ENCODE results near the gene CARD10. TPM values are rescaled to one million over a fixed set of nuclear protein-coding genes. Genes with fewer than 3 reads are reported as not detected.

Gene CARD10
- total RNA-seq (ENCODE audit: unreplicated experiment): 2.7 TPM
- long read RNA-seq, partial matches to known transcripts: 0 of 1 reads
- long read RNA-seq, other reads (novel, unspliced or antisense): 0 of 1 reads

- Mint-ChIP-seq H3K4me1 (ENCODE audit: low read depth, unreplicated experiment) (peaks cover 2% of the 10 kb centered on the region), H3K27ac (ENCODE audit: unreplicated experiment) (no peak within 1 kb of the TSS), H3K27me3 (ENCODE audit: unreplicated experiment) (peaks cover 17% of the 10 kb centered on the region), H3K9me3 (ENCODE audit: unreplicated experiment) (peaks cover 10% of the 10 kb centered on the region), H3K36me3 (ENCODE audit: unreplicated experiment) (no peaks in the 10 kb centered on the region), H3K4me3 (ENCODE audit: unreplicated experiment) (peak within 1 kb of the TSS; percentile 87)
- DNase-seq: no peak
- no peak for TF ChIP-seq CTCF (IDR thresholded peaks at IDR 0.05; ENCODE audit: partially characterized antibody, unreplicated experiment)
Measured at GRCh38 chr22:37519268-37520195, at the start of gene CARD10. Gene CARD10 (minus strand): TSS chr22:37519415. CDS start chr22:37519200, 215 bp downstream.

GRCh38 chr22:37568448-37569008 lies 49.3 kb upstream of the CARD10 start:
- no peak for TF ChIP-seq CTCF (IDR thresholded peaks at IDR 0.05; ENCODE audit: partially characterized antibody, unreplicated experiment)
- no peak overlapping the region for H3K4me3 Mint-ChIP-seq (ENCODE audit: unreplicated experiment)
- no peak for DNase-seq
- no peak overlapping the region for H3K27ac Mint-ChIP-seq (ENCODE audit: unreplicated experiment)
- H3K4me1 Mint-ChIP-seq (ENCODE audit: low read depth, unreplicated experiment): no peaks in the 10 kb centered on the region
- H3K36me3 Mint-ChIP-seq (ENCODE audit: unreplicated experiment): no peaks in the 10 kb centered on the region
- H3K27me3 Mint-ChIP-seq (ENCODE audit: unreplicated experiment): peaks cover 5% of the 10 kb centered on the region
- H3K9me3 Mint-ChIP-seq (ENCODE audit: unreplicated experiment): no peaks in the 10 kb centered on the region

- no peaks in the 10 kb centered on the region for H3K9me3 Mint-ChIP-seq (ENCODE audit: unreplicated experiment)
- H3K4me3 Mint-ChIP-seq (ENCODE audit: unreplicated experiment): no peak overlapping the region
- H3K27me3 Mint-ChIP-seq (ENCODE audit: unreplicated experiment): peaks cover 5% of the 10 kb centered on the region
- no peak for DNase-seq
- no peaks in the 10 kb centered on the region for H3K36me3 Mint-ChIP-seq (ENCODE audit: unreplicated experiment)
- no peak overlapping the region for H3K27ac Mint-ChIP-seq (ENCODE audit: unreplicated experiment)
- no peaks in the 10 kb centered on the region for H3K4me1 Mint-ChIP-seq (ENCODE audit: low read depth, unreplicated experiment)
- no peak for TF ChIP-seq CTCF (IDR thresholded peaks at IDR 0.05; ENCODE audit: partially characterized antibody, unreplicated experiment)
Measured at GRCh38 chr22:37568012-37568411, 48.8 kb upstream of the CARD10 start.

GRCh38 chr22:37566903-37567798 lies 47.9 kb upstream of the CARD10 start:
- Mint-ChIP-seq H3K27me3 (ENCODE audit: unreplicated experiment) (peaks cover 5% of the 10 kb centered on the region), H3K4me1 (ENCODE audit: low read depth, unreplicated experiment) (no peaks in the 10 kb centered on the region), H3K27ac (ENCODE audit: unreplicated experiment) (no peak overlapping the region), H3K9me3 (ENCODE audit: unreplicated experiment) (peaks cover under 1% of the 10 kb centered on the region), H3K36me3 (ENCODE audit: unreplicated experiment) (no peaks in the 10 kb centered on the region), H3K4me3 (ENCODE audit: unreplicated experiment) (no peak overlapping the region)
- peak; percentile 85 for DNase-seq
- peak; percentile 97 for TF ChIP-seq CTCF (IDR thresholded peaks at IDR 0.05; ENCODE audit: partially characterized antibody, unreplicated experiment)

Data from glutamatergic neuron (in vitro differentiated cells).